HCT116 (cell line): ENCODE data around the gene ELAVL2.

Source experiments
- CEBPB ChIP-seq: IDR thresholded peaks from 2 replicates; pipeline ENCODE4 v1.6.1; 2012; ENCODE audit warnings: low read depth
- EZH2 ChIP-seq: fragments of 200-600 bp; sonication (generic); IDR thresholded peaks from 2 replicates; pipeline ENCODE4 v1.6.1; 2017; ENCODE audit warnings: antibody characterized with exemption, mixed run types
- EZH2phosphoT487 ChIP-seq: fragments of 200-600 bp; IDR thresholded peaks from 2 replicates; pipeline ENCODE4 v1.6.1; 2018; ENCODE audit warnings: antibody characterized with exemption, borderline replicate concordance
- FOSL1 ChIP-seq: IDR thresholded peaks from 2 replicates; pipeline ENCODE4 v1.6.1; 2012; ENCODE audit warnings: low read depth
- POLR2A ChIP-seq: IDR thresholded peaks from 2 replicates; pipeline ENCODE4 v1.7.0; 2011; ENCODE audit warnings: borderline replicate concordance; ENCODE audit not compliant: insufficient read depth, insufficient read length; ENCODE audit errors: extremely low read depth
- POLR2AphosphoS5 ChIP-seq: IDR thresholded peaks from 2 replicates; pipeline ENCODE4 v1.6.1; 2011; ENCODE audit warnings: mild to moderate bottlenecking, low read depth, low read length, moderate library complexity
- RAD21 ChIP-seq: IDR thresholded peaks from 2 replicates; pipeline ENCODE4 v1.6.1; 2012; ENCODE audit warnings: low read depth, mild to moderate bottlenecking
- YY1 ChIP-seq: IDR thresholded peaks from 2 replicates; pipeline ENCODE4 v1.6.1; 2011; ENCODE audit warnings: low read length, low read depth, moderate library complexity, mild to moderate bottlenecking; ENCODE audit not compliant: insufficient replicate concordance; ENCODE audit errors: extremely low read depth
- ZFX ChIP-seq: fragments of 450-650 bp; IDR thresholded peaks from 2 replicates; pipeline ENCODE4 v1.6.1; 2017
- TF ChIP-seq, protein P1 (sequence below), 3 experiments: fragments of 200-600 bp in 1 of 3; sonication (generic) in 1 of 3; IDR thresholded peaks in 2 of 3; conservative IDR thresholded peaks in 1 of 3; 2 replicates each; pipeline ENCODE4 v1.5.1; 2012 to 2017; ENCODE audit warnings: low read depth in 2 of 3, low read length in 2 of 3, antibody characterized with exemption in 1 of 3, borderline replicate concordance in 1 of 3, control low read depth in 1 of 3, mild to moderate bottlenecking in 1 of 3, mixed read lengths in 1 of 3, mixed run types in 1 of 3, moderate library complexity in 1 of 3; ENCODE audit not compliant: insufficient read depth in 1 of 3
- TF ChIP-seq, protein P2 (sequence below): IDR thresholded peaks from 2 replicates; pipeline ENCODE4 v1.6.1; 2011; ENCODE audit warnings: mild to moderate bottlenecking, low read length, moderate library complexity; ENCODE audit not compliant: insufficient replicate concordance; ENCODE audit errors: extremely low read depth
- TF ChIP-seq, protein P3 (sequence below): IDR thresholded peaks from 2 replicates; pipeline ENCODE4 v1.6.1; 2012
- TF ChIP-seq, protein P4 (sequence below): IDR thresholded peaks from 2 replicates; pipeline ENCODE4 v1.6.1; 2012

DNA sequence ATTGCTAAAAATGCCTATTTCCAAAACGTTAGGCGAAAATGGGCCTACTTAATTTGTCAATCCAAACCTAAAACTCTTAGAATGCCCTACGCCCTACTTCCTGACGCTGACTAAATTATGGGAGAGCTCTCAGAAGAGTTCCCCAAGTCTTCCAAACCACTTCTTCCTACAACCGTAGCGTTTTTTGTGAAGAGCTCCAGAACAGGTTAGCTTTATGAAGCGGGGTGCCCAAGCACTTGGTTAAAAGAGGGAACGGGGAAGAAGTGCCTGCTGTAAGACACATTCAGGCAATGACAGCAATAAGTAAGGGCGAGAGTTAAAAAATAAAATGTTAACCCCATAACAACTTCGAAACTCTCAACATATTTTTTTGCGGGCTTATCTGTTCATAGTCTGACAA is 2.8 kb downstream of the ELAVL2 start:
- TF ChIP-seq, protein P1, sequence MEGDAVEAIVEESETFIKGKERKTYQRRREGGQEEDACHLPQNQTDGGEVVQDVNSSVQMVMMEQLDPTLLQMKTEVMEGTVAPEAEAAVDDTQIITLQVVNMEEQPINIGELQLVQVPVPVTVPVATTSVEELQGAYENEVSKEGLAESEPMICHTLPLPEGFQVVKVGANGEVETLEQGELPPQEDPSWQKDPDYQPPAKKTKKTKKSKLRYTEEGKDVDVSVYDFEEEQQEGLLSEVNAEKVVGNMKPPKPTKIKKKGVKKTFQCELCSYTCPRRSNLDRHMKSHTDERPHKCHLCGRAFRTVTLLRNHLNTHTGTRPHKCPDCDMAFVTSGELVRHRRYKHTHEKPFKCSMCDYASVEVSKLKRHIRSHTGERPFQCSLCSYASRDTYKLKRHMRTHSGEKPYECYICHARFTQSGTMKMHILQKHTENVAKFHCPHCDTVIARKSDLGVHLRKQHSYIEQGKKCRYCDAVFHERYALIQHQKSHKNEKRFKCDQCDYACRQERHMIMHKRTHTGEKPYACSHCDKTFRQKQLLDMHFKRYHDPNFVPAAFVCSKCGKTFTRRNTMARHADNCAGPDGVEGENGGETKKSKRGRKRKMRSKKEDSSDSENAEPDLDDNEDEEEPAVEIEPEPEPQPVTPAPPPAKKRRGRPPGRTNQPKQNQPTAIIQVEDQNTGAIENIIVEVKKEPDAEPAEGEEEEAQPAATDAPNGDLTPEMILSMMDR (IDR thresholded peaks at IDR 0.05 in 2 of 3, conservative IDR thresholded peaks at IDR 0.05 in 1 of 3; ENCODE audit: borderline replicate concordance in 1 of 3, insufficient read depth in 1 of 3, low read depth in 2 of 3, low read length in 2 of 3), result no peak
- no peak for TF ChIP-seq EZH2
- no peak for TF ChIP-seq CEBPB
- TF ChIP-seq RAD21, result no peak
- TF ChIP-seq, protein P2, sequence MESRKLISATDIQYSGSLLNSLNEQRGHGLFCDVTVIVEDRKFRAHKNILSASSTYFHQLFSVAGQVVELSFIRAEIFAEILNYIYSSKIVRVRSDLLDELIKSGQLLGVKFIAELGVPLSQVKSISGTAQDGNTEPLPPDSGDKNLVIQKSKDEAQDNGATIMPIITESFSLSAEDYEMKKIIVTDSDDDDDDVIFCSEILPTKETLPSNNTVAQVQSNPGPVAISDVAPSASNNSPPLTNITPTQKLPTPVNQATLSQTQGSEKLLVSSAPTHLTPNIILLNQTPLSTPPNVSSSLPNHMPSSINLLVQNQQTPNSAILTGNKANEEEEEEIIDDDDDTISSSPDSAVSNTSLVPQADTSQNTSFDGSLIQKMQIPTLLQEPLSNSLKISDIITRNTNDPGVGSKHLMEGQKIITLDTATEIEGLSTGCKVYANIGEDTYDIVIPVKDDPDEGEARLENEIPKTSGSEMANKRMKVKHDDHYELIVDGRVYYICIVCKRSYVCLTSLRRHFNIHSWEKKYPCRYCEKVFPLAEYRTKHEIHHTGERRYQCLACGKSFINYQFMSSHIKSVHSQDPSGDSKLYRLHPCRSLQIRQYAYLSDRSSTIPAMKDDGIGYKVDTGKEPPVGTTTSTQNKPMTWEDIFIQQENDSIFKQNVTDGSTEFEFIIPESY, result no peak
- TF ChIP-seq, protein P3, sequence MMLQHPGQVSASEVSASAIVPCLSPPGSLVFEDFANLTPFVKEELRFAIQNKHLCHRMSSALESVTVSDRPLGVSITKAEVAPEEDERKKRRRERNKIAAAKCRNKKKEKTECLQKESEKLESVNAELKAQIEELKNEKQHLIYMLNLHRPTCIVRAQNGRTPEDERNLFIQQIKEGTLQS, result no peak
- no peak for TF ChIP-seq POLR2A
- no peak for TF ChIP-seq POLR2AphosphoS5
- TF ChIP-seq FOSL1, result no peak
- no peak for TF ChIP-seq EZH2phosphoT487
- no peak for TF ChIP-seq ZFX
- TF ChIP-seq, protein P4, sequence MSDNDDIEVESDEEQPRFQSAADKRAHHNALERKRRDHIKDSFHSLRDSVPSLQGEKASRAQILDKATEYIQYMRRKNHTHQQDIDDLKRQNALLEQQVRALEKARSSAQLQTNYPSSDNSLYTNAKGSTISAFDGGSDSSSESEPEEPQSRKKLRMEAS, result no peak
- TF ChIP-seq YY1, result no peak
